GM19467 (cell line): ENCODE data around the gene TTLL11.
"Not testable (repeated sequence)": the region's sequence is repeated elsewhere in the genome, so short reads cannot be mapped to it uniquely, and the experiment has no call there.

Experiments
- ATAC-seq: cut with Tn5 transposase; IDR thresholded peaks from one replicate; pipeline ENCODE4 v1.9.1; 2021; ENCODE audit warnings: mild to moderate bottlenecking, moderate library complexity; ENCODE audit not compliant: unreplicated experiment

The TTLL11 gene

DNA sequence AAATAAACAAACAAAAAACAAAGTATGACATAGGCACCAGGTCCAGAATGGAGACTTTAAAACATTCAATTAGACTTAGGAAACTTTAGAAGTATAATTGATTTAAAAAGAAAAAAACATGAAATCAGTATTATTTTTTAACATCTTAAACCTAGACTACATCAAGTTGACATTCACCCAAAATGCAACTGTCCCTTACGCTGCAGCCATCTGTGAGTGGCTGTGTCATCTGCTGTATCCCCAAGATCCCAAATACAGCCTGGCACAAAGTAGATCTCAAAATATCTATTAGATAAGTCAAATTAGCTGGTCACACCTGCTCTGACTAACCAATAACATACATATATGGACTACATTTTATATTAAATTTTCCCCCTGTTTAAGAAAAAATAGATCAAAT lies 7.8 kb downstream of the TTLL11 start:
- ATAC-seq = no peak

DNA sequence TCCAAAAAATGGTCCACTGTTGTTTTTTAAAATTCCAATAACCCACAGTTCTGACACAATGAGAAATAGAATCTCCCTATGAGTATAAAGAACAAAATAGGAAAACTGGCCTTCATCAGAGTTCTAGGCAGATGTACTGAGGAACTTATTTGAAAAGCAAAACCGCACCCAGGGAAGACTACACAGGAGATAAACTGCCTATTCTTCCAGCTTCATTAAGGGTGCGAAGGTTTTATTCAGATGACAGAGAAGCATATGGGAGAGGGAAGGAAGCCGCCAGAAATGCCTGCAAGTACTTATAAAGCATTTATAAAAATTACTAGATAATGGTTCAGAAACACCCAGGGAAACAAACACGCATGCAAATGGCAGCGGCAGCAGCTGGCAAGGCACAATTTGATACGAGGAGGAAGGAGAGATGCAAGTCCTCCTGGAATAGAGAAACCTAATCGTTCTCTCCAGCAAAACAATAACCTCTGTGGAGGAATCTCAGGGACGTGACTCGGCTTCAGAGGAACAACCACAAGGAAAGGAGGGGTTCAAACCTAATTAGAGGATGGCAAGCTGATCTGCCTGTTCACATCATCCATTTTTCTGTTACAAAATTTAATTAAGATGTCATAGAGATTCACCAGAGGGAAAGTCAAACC lies 9.0 kb downstream of the TTLL11 start:
- ATAC-seq = no peak

DNA sequence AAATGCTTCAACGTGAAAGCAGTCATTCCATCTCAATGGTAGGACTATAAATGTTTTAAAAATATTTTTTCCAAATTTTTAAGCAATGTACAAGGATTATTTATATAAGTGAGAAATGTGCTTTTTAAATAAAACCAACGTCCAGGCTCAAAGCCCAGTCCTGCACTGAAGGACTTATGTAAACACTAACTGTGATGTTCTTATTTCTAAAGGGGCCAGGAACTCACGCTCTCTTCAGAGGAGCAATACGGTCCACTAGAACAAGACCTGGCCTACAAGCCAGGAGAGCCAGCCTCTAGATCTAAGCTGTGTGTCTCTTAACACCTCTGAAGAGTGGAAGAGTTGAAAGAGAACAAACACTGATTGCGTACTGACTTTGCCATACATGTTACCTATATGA lies 12.1 kb downstream of the TTLL11 start:
- ATAC-seq = no peak

DNA sequence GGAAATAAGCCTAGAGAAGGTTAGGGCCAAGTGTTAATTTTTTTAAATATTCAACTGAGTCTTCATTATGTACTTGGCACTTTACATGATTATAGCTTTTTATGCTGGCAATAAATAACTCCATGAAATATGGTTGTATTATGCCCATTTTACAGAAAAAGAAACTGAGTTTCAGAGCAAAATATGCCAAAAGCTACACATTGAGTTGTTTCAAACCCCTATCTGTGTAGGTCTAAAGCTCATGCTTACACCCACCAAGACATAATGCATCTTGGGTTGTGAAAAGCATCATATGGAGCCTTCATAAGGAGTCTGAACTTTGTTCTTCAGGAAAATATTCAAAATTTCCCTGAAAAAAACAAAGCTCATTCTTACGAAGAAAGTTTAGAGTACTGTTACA lies 14.6 kb downstream of the TTLL11 start:
- ATAC-seq = no peak

DNA sequence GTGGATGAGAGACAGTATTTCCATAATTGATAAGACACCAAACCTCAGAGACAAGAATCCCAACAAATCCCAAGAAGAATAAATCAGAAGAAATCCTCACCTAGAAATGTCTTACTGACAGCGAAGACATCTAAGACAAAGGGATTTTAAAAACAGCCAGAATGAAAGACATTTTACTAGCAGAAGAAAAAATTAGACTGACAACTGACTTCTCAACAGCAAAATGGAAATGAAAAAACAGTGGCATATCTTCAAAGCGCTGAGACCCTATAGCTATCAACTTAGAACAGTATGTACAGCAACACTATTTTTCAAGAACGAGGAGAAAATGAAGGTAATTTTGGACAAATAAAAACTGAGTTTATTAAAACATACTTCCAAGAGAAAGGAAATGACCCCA lies 16.3 kb downstream of the TTLL11 start:
- no peak for ATAC-seq

DNA sequence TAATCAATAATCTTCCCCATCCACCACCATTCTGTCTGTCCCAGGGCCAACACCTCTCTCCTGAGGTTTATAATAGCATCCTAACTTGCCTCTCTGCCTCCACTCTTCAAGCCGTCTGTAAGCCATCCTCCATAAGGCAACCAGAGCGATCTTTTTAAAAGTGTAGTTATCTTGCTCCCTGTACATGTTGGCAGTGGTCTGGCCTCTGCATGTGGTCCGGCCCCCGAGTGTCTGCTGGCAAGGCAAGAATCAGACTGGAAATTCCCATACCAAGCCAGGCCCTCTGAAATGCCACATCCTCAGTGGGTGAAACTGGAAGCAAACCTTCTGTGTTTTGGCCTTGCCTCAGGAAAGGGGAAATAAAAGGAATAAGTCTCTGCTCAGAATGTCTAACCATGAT lies 17.0 kb downstream of the TTLL11 start:
- no peak for ATAC-seq

DNA sequence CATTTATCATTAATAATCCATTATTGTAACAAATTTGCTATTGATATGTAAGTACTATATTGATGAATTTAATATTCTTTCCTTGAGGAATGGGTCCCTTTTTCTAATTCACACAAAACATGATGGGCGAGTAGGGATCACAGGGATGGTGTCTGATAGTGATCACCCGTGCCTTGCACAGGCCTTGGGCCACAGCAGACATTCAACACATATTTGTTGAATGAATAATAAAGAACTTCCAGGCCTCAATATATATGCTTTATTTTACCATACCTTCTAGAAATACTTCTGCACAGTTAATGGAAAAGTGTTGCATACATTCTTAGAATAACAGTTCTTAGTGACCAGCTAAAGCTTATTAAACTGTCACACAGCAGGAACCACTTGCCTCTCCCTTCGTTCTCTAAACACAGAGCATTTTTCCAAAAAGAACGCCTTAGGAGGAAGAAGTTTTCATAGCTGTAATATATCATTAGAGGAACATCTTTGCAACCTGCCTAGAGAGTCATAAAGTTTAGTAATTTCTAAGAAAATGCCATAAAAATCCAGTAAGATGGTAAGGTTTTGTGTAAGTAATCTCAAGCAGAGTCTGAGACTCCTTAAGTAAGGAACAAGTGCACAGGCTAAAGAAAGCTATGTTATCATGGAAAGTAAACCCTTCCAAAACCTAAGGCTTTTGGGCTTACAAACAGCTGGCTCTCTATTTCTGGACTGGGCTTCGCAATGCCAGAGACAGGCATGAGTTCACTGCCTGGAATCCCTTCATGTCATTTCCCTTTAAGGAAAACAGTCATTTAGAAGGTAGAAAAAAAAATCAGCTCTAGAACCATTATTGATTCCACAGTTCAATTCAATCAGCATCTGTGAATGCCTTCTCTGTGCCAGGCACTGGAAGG lies 17.7 kb downstream of the TTLL11 start:
- no peak for ATAC-seq

DNA sequence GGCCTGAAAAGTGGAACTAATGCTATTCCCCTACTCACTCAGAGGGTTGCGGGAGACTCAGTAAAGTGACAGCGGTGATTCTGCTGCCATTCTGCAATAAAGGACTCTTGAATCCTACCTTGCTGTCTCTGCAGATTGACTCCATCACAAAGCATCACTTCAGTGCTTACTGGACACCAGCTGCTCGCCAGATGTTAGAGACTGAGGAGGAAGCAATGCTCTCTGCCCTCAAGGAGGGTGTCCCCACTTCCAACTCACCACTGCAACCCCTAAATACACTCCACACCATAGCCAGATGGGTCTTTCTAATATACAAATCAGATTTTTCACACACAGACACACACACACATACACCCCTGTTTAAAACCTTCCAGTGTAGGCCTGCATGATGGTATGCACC lies 21.4 kb downstream of the TTLL11 start:
- no peak for ATAC-seq

DNA sequence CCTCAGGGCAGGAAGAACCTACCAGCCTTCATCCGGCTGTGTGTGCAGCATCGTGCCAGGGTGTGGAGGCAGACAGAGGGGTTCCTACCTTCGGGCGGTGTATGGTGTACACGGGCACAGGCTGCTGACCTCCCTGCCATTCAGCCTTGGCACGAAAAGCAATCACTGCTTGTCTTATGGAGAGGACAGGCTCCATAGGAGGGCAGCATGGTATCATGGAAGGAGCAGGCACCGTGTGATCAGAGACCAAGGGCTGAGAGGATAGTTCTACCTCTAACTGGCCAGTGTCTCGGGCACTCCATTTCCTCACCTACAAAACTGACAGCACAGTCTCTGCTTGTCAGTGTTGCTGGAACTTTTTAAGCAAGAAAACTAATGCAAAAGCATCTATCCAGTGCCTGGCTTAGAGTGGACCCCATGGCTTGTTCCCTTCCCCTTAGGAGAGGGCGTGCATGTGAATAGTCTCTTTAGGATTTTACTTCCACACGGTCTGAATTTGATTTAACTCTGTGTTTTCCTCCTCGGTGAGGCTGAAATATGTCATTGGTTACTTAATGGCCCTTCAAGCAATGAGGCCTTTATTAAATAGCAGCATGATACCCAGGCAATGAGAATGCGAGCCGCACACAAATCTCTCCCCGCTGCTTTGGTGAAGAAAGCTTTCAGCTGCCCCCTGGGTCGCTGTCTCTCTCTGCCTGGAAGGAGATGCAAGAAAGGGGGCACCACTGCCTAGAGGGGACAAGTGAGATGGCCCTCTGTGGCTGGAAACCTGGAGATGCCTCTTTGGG lies 22.2 kb downstream of the TTLL11 start:
- ATAC-seq = no peak

DNA sequence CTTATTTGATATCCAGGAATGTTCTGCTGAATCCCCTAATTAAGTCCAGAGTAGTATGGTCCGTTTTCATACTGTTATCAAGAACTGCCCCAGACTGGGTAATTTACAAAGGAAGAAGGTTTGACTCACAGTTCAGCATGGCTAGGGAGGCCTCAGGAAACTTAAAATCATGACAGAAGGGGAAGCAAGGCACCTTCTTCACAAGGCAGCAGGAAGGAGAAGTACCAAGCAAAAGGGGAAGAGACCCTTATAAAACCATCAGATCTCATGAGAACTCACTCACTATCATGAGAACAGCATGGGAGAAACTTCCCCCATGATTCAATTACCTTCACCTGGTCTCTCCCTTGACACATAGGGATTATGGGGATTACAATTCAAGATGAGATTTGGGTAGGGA lies 26.4 kb downstream of the TTLL11 start:
- not testable (repeated sequence) for ATAC-seq

DNA sequence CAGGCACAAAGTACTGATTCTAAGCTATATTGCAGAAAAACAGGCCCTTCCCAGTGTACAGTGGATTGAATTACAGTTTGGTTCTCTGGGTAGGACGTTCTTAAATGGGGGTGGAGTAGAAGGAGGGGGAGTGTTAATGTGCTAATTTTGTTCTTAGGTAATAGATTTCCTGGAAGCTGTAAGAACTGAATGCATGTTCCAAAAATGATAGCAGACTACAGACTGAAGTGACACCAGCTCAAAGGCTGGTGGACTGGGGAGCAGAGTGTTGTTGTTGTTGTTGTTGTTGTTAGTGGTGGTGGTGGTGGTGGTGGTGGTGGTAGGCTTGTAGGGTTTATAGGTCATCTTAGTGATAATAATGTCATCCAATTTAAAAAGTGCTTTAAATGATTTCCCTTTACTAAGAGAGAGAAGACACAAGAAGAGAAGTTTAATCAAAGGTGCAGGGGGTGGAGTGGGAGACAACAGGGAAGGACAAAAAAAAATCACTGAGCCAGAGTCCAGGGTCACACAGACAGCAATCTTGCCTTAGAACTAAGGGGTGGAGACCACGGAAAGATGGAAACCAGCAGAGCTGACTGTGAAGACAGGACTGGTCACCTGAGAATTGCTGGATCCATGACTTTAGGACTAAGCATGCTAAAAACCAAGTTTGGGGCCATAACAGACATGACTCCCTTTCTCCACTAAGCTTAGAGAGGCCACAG lies 27.0 kb downstream of the TTLL11 start:
- no peak for ATAC-seq

DNA sequence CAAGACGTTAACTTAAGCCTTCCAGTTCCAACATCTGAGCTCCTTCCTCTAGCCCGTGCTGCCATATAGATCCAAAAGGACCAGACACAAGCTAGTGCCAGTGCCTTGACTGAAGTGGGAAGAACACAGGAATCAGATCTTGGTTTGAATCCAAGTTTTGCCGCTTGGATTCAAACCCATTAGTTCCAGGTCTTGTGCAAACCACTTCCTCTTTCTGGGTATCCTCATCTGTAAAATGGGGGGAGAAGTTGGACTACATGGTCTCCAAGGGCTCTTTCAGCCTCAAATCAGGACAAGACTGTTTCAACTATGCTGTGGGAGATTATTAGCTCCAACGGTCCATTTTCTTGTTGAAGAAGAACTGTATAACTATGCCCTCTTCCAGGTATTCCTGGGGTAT lies 32.6 kb downstream of the TTLL11 start:
- no peak for ATAC-seq

DNA sequence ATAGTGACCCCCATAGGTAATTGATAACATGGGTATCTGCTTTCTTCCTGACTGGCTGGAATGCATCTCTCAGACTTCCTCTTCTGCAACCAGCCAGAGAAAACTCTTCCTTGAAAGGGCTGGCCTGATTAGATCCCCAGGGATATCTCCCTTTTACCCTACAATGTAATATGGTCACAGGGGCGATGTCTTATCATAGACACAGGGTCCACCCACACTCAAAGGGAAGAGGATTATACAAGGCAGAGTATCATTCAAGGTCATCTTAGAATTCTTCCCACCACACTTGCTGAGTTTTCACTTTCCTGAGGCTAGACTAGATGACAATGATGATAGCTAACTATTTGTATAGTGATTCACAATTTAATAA lies 33.2 kb downstream of the TTLL11 start:
- ATAC-seq = no peak

DNA sequence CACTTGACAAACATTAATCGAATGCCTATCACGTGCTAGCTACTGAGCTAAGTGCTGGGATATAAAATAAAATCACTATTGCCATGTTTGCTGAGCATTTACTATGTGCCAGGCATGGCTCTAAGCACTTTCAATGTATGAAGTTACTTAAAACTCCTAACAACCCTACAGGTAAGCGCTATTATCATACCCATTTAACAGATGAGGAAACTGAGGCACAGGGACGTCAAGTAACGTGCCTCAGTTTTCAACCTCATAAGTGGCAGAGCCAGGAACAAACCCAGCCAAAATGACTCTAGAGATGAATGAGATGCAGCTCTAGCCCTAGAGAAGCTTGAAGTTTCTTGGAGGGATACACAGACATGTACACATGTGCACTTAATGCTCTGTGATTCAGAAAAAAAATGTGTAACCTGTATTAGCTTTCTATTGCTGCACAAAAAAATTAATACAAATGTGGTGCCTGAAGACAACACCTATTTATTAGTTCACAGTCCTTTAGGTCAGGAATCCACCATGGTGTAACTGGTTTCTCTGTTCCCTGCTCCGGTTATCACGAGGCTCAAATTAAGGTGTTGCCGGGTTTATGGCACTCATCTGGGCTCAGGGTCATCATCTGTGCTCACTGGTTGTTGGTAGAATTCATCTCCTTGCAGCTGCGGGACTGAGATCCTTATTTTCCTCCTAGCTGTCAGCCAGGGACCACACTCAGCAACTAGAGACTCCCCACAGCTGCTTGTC lies 33.7 kb downstream of the TTLL11 start:
- ATAC-seq = no peak

DNA sequence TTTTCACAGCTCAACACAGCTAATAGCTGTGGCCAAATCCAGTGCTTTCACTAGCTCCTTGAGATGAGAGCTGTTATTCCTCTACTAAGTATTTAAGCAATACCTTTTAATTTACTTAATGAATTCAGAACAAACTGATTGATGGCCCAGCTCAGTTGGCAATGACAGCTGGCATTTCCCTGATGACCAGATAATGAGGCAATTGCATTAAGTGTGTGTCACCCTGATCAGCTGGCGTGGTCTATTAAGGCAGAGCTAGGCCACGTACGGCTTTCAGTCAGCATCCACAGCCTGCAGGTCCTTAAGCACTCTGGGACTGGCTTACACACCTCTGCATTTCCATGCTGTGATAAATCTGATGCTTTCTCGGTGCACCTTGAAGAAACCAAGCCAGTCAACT lies 34.4 kb downstream of the TTLL11 start:
- no peak for ATAC-seq

DNA sequence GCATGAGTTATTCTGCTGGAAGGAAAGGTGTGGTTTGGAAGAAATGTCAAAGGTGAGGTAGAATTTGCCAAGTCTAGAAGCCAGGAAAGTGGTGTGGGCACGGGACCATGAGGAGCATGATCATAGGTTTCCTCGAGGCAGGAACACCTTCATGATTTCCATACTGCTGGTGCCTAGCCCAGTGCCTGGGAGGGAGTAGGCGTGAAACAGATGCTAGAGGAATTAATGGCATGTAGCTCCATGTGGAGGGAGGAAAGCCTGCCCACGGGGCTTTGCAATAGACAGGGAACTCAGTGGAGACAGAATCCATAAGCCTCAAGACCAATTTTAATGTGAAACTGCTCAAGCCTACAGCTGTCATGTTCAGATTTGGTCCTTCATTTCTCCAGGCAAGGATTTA lies 35.1 kb downstream of the TTLL11 start:
- ATAC-seq = no peak

DNA sequence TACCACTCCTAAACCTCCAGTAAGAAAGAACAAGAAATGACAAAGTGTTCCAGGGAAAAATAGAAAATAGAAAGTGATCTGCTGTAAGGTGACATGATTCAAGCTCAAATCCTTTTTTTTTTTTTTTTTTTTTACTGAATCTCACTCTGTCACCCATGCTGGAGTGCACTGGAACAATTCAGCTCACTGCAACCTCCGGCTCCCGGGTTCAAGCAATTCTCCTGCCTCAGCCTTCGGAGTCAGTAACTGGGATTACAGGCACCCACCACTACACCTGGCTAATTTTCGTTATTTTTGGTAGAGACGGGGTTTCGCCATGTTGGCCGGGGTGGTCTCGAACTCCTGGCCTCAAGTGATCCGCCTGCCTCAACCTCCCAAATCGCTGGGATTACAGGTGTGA lies 35.9 kb downstream of the TTLL11 start:
- no peak for ATAC-seq

DNA sequence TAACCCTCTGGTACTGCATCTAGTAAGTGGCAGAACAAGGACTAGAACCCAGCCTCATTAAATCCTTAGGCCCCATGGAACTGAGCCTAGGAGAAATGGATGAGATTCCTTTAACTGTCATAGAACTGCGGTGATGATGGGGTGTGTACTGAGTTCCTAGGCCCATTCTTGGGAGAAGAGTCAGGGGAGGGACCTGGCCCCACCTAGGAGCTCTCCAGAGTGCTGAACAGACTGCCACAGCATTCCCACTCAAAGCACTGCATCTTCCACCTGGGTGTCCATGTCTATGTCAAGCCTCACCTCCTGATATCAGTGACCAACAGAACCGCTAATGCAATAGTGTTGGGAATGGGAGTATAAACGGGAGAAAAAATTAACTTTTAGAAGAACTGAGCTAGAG lies 36.6 kb downstream of the TTLL11 start:
- ATAC-seq = no peak

DNA sequence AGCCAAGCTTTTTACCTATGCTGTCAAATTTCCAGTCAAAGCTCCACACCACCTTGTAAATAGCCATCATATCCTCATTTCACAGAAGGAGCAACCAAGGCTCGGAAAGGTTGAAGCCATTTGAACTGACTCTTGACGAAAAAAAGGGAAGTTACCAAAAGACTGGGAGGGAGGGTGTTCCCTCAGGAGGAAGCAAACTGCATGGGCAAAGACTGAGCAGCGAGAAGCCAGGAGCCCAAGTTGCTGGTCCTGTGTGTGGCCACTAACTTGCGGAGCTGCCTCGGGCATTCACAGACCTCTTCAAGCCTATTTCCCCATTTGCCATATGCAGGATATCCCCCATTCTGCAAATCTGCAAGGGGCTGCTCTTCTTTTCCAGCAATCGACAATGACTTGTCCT lies 37.4 kb downstream of the TTLL11 start:
- ATAC-seq = no peak

DNA sequence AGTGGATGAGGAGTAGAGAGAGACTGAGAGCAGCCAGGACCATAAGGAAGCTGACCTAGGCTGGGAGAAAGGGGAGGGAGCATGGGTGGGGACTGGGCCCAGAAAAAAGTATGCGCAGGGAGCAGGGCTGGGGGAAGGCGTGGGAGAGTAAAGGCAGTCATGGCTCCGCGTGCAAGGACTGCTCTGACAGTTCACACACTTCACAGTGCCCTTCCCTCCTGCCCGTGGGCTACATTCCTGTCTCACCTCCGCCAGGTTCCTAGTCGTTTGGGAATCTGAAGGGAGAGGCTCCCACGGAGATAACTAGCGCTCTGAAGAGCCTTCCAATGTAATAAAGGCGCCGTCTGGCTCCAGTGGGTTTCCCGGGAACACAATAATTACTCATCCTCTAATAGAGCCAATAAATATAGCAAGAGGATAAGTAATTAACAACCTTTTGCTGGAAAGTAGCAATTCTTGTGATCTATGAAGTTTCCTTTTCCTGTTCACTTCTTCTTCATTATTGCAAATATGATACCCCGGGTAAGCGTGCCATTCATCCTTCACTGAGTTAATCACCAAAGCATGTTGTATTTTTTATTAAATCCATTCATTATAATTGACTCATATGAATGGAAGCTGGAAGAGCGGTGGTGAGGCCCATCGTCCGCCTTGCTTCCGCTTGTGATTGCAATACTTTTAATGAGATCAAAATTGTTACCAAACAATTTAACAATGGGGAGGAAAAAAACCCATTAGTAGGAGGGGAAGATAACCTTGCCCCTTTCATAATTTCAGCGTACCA lies 39.3 kb downstream of the TTLL11 start:
- ATAC-seq = no peak
